Effector CD4-positive, alpha-beta T cell (primary cell): ENCODE data around the gene HOXD3.

Experiments
- DNase-seq: peaks from one replicate; pipeline ENCODE4 v3.0.0-alpha.2; 2020

HOXD3 gene

GRCh38 chr2:176150584-176151441 lies 6.3 kb upstream of the HOXD3 start:
- DNase-seq: no peak

- DNase-seq: no peak
Observed at GRCh38 chr2:176151442-176152287, 5.4 kb upstream of the HOXD3 start, which contains the start of gene HOXD4. TSS of gene HOXD4 (plus strand) at chr2:176151550. CDS start at chr2:176151634, 84 bp downstream.

GRCh38 chr2:176152350-176153181 lies 4.5 kb upstream of the HOXD3 start:
- DNase-seq: no peak

GRCh38 chr2:176154576-176155252 lies 2.4 kb upstream of the HOXD3 start:
- no peak for DNase-seq

- no peak for DNase-seq
Observed at GRCh38 chr2:176155356-176156044, 1.6 kb upstream of the HOXD3 start.

GRCh38 chr2:176156301-176156806 lies 753 bp upstream of the HOXD3 start:
- DNase-seq: no peak

GRCh38 chr2:176157499-176158185 lies 535 bp downstream of the HOXD3 start:
- no peak for DNase-seq

- no peak for DNase-seq
Observed at GRCh38 chr2:176158186-176158591, 1.1 kb downstream of the HOXD3 start.

- DNase-seq: no peak
Observed at GRCh38 chr2:176158855-176159662, 2.0 kb downstream of the HOXD3 start.

- DNase-seq: no peak
Observed at GRCh38 chr2:176159663-176160250, 2.6 kb downstream of the HOXD3 start.

- no peak for DNase-seq
Observed at GRCh38 chr2:176160251-176160985, 3.3 kb downstream of the HOXD3 start.

GRCh38 chr2:176160986-176161824 lies 4.1 kb downstream of the HOXD3 start:
- DNase-seq: no peak

- no peak for DNase-seq
Observed at GRCh38 chr2:176161825-176162626, 4.9 kb downstream of the HOXD3 start.

GRCh38 chr2:176162911-176163671 lies 6.0 kb downstream of the HOXD3 start:
- no peak for DNase-seq

GRCh38 chr2:176163672-176164056 lies 6.6 kb downstream of the HOXD3 start:
- DNase-seq: no peak

GRCh38 chr2:176164201-176164600 lies 7.1 kb downstream of the HOXD3 start:
- no peak for DNase-seq
